Gastroesophageal sphincter (tissue), 3 donors: ENCODE results near the gene ASB16.

Experiments used
- EP300 ChIP-seq: sonication (generic); formaldehyde crosslinking; IDR thresholded peaks from one replicate; pipeline ENCODE4 v1.6.1; 2017; ENCODE audit warnings: antibody characterized with exemption, mild to moderate bottlenecking
- POLR2AphosphoS5 ChIP-seq: sonication (generic); formaldehyde crosslinking; IDR thresholded peaks from one replicate; pipeline ENCODE4 v1.6.1; 2017; ENCODE audit warnings: antibody characterized with exemption
- TF ChIP-seq, protein P1 (sequence below), 4 experiments: fragments of 200-600 bp in 2 of 4; fragments of 450-650 bp in 2 of 4; sonication (generic) in 1 of 4; IDR thresholded peaks; one replicate each; pipeline ENCODE4 v1.5.1; 2017 to 2019; ENCODE audit warnings: antibody characterized with exemption in 4 of 4, mild to moderate bottlenecking in 2 of 4, moderate library complexity in 2 of 4

DNA sequence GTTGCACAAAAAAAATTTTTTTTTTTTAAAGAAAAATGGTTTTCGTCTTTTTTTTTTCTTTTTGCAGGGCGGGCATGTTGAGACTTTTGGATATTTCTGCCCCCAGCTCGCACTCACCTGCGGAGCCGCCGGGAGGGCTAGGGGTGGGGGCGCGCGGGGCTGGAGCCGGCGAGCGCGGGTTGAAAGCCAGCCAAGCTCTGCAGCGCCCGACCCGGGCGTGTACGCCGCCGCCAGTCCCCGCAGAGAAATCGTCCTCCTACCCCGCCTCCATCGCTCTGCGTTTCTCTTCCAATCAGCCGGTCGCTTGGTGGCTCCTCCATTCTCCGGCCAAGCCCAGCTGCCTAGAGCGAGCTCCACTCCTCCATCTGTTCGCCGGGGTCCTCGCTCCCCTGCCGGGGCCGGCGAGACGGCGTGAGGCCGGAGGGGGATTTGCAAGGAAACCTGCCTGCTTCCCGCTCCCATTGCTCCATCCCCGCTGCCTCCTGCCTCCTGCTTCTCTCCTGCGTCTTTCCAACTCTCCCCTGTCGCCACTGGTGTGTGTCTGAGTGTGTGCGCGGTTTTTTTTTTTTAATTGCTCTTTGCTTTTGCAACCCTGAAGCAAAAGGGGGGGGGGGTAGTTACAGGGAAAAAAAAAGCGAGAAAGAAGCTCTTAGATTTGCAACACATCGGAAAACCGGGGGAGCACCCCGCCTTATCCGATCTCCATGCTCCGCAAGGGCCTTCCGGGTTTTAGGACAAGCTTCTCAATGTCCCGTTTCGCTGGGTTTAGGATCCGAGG, 50.8 kb downstream of the ASB16 start:
- TF ChIP-seq EP300 (no peak), POLR2AphosphoS5 (peak; percentile 28)
- TF ChIP-seq, protein P1, sequence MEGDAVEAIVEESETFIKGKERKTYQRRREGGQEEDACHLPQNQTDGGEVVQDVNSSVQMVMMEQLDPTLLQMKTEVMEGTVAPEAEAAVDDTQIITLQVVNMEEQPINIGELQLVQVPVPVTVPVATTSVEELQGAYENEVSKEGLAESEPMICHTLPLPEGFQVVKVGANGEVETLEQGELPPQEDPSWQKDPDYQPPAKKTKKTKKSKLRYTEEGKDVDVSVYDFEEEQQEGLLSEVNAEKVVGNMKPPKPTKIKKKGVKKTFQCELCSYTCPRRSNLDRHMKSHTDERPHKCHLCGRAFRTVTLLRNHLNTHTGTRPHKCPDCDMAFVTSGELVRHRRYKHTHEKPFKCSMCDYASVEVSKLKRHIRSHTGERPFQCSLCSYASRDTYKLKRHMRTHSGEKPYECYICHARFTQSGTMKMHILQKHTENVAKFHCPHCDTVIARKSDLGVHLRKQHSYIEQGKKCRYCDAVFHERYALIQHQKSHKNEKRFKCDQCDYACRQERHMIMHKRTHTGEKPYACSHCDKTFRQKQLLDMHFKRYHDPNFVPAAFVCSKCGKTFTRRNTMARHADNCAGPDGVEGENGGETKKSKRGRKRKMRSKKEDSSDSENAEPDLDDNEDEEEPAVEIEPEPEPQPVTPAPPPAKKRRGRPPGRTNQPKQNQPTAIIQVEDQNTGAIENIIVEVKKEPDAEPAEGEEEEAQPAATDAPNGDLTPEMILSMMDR (IDR thresholded peaks at IDR 0.05) = no peak
